T follicular helper cell (primary cell): ENCODE measurements around the gene FER.

Experiments used
- DNase-seq: peaks from one replicate; pipeline ENCODE4 v3.0.0-alpha.2; 2020; ENCODE audit warnings: low read depth

The FER gene

DNA sequence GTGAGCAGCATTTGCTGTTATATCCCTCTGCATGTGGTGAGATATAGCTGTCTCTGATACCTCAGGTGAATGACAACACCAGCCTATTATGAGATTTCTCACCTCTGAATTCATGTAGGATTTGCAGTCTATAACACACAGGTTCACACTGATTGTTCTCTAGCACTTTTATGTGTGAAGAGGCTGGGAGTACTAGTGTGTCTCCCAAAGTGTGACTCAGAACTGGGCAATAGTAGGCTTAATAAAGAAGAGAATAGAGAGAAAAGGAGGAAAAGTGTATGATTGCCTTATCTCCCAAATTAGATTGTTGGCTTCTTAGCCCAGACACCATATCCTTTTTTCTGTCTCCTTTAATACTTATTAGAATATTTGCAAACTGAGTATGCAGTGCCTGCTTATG lies 430.1 kb downstream of the FER start:
- DNase-seq = no peak

DNA sequence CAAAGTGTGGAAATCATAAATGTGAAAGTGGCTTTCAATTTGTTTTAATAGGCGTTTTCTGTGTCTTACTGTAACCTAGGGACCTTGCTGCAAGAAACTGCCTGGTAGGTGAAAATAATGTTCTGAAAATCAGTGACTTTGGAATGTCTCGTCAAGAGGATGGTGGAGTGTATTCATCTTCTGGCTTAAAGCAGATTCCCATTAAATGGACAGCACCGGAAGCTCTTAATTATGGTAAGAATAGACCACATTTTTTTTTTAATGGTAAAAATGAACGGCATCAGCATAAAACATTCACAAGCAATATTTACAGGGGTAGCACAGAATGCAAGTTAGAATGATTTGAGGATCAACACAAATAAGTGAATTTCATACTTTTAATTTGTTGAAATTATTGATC lies 433.0 kb downstream of the FER start:
- DNase-seq = no peak

DNA sequence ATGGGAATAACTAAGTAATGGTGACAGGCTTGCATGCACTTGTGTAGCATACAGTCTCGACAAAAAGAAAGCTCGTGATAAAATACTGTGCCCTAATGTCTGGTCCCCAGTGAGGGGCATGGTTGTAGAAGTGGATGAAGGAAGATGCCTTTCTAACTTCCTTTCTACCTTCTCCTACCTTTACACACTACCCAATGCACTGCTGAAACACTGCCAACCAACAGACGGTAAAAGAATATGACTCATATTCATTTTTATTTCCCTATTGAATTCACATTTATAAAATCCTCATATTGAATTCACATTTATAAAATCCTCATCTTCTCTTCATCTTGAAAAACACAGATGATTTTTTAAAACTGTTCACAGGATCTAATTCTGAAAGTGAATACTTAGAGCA lies 439.1 kb downstream of the FER start:
- no peak for DNase-seq

DNA sequence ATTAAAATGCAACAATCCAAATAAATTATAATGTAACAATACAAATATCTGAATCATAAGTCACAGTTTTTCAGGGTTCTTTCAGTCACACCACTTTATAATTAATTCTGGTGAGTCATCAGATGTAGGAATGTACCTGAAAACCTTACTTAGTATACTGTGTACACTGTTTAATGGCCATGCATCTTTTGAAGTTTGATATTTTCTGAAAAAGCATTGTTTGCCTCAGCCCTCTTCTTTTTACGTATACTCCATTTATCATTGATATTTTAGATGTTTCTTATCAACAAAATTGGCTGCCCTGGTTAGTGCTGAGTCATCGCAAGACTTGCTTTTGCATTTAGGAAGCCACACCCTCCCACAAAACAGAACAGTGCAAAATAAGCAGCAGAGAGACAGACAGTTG lies 443.5 kb downstream of the FER start:
- DNase-seq = no peak

DNA sequence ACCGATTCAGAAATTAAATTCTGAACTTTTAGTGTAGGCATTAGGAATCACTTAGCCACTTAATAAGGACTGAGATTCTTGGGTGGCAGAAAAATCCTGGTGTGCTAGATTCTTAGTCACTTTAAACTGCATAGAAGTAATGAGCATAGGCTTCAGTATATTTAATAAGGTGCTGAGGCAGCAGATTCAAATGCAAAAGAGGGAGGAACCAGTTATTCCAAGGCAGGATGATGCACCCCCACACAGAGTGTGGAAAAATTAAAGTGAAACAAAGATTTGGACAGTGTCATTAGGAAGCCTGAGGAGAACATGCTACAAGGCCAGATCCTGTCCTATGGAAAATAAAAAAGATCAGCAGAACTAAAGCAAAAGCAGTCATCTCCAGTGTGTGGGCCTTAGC lies 444.3 kb downstream of the FER start:
- no peak for DNase-seq

DNA sequence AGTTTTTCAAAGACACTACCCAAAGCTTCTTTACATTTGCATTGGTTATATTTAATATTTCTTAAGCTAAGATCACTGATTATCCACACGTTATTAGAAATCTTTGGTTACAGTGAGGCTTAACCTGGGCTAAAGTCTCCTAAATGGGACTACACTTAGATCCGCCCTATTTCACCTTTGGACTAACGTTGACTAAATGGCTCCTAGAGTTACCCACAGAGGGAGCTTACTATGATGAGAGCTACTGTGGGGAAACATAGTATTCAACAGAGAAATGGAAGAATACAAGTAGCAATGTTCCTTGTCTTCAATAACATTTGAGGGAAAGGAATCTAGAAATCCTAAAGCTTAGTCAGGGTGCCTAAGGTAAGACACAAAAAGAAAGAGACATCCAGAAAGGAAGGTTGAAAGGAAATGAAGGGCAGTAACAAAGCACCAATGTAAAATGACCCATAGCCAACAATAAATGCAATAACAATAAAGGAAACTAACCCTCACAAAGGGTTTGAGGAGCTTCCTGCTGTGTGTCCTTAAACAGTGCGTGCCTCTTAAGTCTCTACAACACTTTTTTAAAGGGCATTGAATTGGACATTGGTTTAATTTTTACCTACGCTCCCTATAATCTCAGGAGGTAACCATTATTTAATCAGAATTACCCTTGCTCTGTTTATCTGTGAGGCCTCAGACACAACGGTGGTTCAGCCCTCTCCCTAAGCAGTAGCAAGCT lies 445.0 kb downstream of the FER start:
- DNase-seq = no peak

DNA sequence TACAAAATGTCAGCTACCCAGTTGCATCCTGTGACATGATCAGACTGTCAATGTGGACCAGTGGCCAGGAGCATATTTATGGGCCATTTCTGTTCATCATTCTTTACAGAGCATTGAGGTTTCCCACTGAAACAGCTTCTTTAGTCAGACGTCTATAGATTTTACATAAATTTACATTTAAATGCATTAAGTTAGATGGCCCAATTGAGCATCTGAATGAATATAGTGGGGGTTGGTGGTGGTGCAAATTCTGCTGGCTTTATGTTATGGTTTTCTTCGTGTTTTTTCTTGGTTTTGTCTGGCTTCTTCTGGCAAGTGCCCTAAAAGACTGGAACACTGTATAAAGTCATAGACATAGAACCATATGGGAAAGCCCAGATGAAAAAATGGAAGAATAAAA lies 448.0 kb downstream of the FER start:
- no peak for DNase-seq

DNA sequence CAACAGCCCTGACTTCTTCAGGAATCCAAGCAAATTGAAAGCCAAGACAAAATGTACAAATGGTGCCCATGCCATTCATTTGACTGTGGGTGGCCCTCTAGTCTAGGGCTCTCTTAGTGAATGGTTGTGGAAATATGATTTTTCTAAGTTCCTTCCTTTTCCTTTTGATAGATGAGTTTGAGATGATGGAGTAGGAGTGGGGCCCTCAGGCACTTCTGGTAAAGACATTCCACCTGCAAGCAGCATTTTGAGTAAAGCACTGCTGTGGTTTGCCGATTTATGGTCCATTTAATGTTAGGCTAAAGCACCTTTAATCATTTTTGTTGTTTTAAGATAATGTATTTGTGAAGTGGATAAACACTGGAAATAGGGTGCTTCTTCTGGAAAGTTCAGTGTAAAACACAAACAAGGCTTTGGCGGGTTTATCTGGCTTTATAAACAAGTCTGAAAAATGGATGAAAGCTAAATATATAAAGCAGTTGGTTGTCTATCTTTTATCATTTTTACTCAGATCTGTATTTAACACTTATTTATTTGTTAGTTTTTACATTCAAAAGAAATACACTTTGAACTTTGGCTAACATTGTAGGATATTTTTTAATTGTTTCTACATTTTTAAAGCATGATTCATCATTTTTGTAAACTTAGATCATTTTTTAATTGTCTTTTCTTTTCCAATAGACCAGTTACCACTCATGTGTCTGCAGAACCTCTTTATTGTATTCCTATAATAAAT lies 448.6 kb downstream of the FER start:
- no peak for DNase-seq

DNA sequence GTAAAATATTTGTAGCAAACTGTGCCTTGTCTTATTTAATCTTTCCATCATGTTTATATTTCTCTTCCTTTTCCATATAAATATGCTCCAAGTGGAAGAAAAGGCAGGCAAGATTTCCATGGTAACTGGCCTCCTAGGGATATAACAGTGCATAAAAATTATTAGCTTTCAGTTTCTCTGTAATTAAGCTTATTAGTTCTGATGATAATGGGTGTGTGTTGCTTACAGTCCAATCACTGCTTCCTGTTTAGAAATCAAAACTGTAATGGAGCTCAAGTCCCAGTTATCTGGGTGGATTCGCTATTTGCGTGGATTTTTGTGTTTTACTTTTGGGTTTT lies 449.1 kb downstream of the FER start:
- no peak for DNase-seq

DNA sequence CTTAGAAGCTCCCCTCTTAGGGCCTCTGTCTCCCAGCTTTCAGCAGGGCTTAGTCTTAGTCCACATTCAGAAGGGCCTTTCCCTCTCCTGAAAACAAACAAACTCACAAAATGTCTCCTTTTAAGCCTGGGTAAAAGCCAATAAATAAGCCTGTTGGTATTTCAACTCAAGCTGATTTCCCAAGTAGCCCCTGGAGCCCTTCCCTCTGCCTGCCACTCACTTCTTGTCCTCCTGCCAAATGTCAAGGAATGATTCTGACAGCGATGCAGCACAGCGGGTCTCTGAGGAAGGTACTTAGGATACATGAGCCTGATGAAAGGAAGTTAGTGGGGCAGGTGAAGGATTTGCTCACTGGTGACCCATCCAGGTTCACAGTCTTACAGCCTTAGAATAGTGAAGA lies 451.6 kb downstream of the FER start:
- DNase-seq = no peak

DNA sequence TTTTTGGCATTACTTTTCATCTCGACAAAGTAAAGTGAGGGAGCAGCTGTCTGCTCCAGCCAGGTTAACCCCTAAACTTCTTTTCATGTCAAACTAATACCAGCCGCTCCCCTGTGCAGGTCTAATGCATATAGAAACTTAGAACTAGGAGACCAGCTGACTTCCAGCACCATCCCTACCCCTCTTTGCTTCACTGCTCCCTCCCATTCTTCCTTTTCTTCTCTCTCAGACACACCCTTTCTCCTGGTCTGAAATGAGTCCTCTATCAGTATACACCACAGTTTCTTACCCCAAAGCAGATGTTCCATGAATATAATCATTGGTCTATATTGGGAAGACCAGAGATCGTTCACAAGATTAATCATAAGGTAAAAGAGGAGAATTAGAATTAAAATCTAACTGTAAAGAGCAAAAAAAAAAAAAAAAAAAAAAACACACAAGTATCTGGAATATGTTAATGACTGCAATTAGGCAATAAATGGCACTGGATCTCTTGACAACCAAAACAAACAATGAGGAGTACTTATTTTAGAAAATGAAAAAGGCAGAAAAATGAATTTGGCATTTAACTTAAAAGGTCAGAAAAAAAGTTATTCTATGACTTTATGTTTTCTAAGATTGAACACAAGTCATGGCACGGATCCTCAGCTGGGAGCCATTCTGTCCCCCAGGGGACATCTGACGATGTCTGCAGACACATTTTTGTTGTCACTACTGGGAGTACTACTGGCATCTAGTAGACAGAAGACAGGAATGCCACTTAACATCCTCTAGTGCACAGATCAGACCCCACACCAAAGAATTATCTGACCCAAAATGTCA lies 452.3 kb downstream of the FER start:
- no peak for DNase-seq

DNA sequence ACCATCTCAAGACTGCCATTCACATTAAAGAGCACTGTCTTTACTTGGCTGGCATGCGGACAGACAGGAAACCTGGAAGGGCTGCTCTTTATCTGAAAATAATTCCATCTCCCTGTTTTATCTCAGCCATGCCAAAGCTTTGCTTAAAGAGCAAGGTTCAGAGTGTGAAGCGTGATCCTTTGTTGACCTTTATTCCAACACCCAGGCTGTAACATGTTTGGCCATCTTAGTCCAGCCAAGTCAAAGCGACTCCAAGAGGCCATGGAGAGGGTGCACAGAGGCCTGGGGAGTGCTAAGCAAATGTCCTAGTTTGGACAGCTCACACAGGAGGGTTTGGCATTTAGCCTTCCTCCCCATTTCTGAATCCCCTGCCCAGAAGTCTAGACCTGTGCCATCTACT lies 467.3 kb downstream of the FER start:
- no peak for DNase-seq

DNA sequence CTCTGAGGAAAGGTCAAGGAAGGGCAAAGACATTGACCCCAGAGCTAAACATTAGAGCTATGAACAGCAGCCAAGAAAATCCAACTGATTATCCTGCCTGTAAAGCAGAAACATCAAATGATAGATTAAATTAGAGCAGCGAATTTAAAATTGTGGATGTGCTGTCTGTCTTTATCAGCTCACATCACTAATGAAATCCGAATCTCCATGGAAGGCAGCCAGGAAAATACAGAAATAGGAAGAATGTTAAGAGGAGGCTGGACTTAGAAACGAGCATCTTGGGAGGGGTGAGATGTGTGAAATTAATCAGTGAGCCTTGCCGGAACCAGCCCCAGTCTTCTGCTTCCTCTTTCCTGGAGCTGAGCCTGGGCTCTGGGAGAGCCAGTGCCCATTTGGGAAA lies 471.1 kb downstream of the FER start:
- DNase-seq = no peak

DNA sequence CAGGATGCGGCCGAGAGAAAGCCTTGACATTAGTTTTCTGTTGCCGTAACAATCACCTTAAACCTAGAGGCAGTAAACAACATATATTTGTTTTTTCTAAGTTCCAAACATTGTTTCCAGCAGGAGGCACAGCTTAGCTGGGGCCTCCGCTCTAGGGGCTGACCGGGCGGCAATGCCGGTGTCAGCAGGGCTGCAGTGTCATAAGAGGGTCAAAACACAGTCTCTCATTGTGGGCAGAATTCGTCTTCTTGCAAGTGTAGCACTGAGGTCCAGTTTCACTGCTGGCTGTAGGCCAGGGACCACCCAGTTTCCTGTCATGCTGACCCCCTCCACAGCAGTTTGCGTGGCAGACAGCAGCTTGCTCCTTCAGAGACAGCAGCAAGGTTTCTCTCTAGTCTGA lies 475.8 kb downstream of the FER start:
- DNase-seq = no peak

DNA sequence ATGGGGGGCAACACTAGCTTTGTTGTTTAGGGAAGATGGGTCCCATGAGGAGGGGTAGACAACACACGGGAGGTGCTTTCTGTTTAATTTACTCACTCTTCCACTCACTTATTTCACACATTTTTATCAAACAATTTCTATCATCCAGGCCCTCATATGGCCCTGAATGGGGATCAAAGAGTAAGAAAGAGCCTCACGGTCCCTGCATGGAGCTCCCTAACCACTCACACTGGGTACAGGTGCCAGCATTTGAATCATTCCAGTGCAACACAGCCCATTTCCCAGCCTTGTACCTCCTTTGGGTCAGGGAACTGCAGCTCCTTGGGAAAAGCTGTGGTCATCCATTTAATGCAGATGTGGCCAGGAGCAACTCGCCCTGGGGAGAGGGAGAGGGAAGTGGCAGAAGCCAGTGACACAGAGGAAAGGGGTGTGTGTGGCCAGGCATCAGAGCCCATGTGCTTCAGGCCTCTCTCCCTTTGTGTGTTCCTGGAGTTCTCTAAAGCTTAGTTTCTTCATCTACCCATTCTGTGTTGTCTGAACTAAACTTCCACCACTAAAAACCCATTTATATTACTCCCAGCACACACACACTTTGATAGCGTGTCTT lies 476.7 kb downstream of the FER start:
- DNase-seq = no peak

DNA sequence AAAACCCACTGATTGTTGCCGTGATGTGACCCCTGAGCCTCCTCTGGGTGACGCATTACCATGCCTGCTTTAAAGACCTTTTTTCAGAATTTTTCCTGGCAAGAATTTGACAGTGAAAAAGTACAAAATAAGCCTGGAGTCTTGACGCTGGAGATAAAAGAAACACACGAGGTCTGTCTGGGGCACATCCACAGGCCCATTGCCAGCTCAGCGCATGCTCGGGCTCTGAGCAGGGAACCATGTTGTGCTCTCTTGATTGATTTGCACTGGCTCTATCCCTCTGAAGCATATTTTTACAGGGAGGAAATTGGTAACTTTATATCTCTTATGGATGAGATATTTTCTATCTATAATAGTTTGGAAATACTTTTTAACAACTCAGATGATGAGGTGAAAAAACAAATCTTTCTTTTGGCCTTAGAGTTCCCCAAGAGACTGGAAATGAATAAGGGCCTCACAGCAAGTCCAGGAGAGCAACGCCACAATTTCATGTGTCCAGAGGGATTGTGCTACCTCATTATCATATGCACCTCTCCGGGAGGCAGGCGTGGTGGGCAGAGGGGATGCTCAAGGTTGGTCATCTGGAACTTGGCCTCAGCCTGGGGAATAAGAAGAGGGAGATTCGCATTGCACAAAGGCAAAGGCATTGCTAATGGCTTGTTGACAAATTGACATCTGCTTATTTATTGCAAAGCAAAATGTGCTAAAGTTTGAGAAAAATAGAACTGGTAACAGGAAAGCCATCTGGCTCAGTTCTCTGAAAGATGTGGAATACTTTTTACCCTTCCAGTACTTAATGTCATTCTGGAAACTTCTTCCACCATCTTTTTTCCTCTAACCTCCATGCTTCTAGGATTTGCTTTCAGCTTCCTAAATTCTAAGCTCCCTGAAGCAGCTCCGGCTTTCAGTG lies 478.3 kb downstream of the FER start:
- no peak for DNase-seq

DNA sequence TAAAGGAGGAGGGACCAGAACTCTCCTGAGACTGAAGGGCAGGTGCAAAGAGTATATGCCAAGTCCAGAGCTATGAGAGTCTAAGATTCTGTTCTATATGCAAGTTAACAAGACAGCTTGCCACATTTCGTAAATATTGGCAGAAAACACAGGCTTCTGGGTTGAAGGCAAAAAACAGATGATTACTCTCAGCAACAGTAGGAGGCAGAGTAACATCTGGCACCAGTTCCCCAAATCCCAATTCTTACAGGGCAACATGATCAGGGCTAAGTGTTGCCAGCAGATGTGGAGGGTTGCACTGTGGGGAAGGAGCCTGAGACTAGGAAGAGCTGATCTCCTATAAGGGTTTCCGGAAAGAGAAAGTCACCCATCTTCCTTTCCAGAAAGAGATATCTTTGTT lies 482.7 kb downstream of the FER start:
- no peak for DNase-seq

DNA sequence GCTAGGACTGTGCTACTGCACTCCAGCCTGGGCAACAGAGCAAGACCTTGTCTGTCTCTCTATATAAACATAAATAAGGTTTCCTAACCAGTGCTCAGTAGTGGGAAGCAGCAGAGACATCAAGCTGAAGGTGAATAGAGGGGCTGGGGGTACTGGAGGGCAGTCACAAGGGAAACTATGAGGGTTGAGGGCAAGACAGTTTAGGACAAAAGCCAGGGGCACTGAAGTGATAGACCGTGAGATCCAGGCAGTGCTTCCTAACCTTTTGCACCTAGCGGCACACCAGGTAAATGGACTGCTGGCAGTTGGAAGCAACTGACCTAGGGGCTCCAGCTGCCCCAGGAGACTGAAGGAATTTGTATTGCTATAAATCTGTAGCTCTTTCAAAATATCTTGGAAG lies 483.6 kb downstream of the FER start:
- no peak for DNase-seq

DNA sequence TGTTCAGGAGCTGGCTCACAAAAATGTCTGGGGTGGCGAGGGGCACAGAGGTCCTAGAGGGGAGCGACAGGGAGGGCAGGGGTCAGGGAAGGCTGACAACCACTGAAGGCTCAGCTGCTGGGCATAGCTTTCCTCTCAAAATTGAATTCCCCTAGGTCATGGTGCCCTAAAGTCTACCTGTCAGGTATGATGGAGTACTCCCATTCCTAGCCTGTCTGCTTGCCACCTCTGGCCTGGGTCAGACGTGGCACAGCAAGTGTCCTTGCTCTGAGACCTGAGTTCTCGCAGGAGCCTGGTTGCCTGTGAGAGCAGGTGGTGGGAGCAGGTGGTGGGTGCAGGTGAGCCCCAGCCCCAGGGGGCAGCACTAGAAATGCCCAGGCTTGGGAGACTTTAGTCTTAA lies 486.7 kb downstream of the FER start:
- no peak for DNase-seq

DNA sequence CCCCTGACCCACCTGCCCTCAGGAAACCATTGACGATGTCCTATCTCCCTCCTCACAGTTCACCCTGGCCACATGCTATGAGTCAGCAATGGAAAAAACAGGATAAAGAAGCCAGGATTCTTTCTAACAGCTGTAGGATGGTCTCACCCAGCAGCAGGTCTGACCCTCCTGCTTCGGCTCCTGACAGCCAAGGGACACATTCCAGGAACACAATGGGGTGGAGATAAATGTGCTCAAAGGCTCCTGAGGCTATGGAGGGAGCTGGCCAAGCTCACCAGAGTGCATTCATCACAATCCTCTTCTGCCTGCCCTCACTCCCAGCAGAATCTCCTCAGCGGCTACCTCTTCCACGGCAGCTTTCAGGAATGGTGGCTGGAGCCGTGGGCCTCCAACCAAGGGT lies 491.8 kb downstream of the FER start:
- DNase-seq = no peak

DNA sequence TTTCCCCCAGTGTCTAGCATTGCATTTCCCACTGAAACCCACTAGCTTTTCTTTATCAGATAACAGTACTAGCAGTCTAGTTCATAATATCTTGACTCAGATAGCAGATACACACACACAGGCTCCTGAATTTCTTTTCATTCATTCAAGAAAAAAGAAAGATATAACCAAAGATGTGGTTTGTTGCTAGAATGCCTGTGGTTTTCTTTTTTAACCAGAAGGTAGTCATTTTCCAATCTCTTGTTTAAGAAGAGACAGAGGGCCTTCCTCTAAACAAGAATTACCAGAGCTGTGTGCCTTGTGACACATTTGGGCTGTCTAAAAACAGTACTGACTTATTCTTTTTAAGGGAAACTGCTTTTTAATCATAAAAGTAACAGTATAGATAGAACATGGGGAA lies 494.8 kb downstream of the FER start:
- DNase-seq = no peak

DNA sequence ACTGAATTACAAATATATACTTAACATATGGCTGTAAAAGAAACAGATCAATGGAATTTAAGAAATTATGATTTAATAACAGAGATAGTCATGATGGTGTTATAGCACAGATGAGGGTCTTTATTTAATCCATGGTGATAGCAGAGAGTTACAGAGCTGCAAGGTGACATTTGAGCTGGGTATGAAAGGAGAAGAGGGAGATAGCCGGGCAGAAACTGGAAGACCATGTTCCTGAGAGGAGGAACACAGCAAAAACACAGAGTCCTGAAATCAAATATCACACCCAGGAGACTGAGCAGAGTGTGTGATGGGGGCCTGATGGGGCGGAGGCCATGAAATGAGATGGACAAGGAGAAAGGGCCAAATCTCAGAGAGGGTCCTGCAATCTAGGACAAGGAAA lies 498.7 kb downstream of the FER start:
- no peak for DNase-seq
